GM06990 (cell line): ENCODE results near the gene COL10A1.

Experiments used
- DNase-seq: peaks from one replicate; pipeline ENCODE4 v3.0.0-alpha.2; 2011; ENCODE audit not compliant: insufficient read length; ENCODE audit errors: extremely low read depth
- H3K27me3 ChIP-seq: replicated peaks from 2 replicates; pipeline ENCODE4 v1.6.0; 2011; ENCODE audit warnings: low read length; ENCODE audit not compliant: control insufficient read depth, insufficient read depth
- H3K36me3 ChIP-seq: 2 replicates; pipeline ENCODE4 v1.5.1; 2011; ENCODE audit warnings: low read length; ENCODE audit not compliant: control insufficient read depth, insufficient read depth
- H3K4me3 ChIP-seq: replicated peaks from 2 replicates; pipeline ENCODE4 v1.5.1; 2011; ENCODE audit warnings: low read depth, mild to moderate bottlenecking, control low read depth, low read length
- CTCF ChIP-seq: IDR thresholded peaks from 2 replicates; pipeline ENCODE4 v1.5.1; 2011; ENCODE audit warnings: low read length, control low read depth, mild to moderate bottlenecking, inconsistent platforms; ENCODE audit not compliant: insufficient read depth, poor library complexity, severe bottlenecking

The COL10A1 gene

GRCh38 chr6:116126032-116126431, at the start of gene COL10A1:
Gene COL10A1, minus strand, starts transcription at chr6:116126132. Its CDS starts 640 bp downstream, at chr6:116125492.
- H3K27me3 ChIP-seq, result no peaks in the 10 kb centered on the region
- TF ChIP-seq CTCF, result no peak
- no peak within 1 kb of the TSS for H3K4me3 ChIP-seq
- DNase-seq, result no peak
- H3K36me3 ChIP-seq, result peaks cover 5% of the 10 kb centered on the region

- H3K36me3 ChIP-seq, result no peaks in the 10 kb centered on the region
- no peak for DNase-seq
- no peaks in the 10 kb centered on the region for H3K27me3 ChIP-seq
- TF ChIP-seq CTCF, result no peak
- no peak overlapping the region for H3K4me3 ChIP-seq
Observed at GRCh38 chr6:116175344-116175743, 49.4 kb upstream of the COL10A1 start.

- DNase-seq, result no peak
- H3K4me3 ChIP-seq, result no peak overlapping the region
- no peaks in the 10 kb centered on the region for H3K36me3 ChIP-seq
- no peaks in the 10 kb centered on the region for H3K27me3 ChIP-seq
- TF ChIP-seq CTCF, result no peak
Observed at GRCh38 chr6:116173928-116174327, 48.0 kb upstream of the COL10A1 start.

GRCh38 chr6:116170358-116171057, 44.6 kb upstream of the COL10A1 start:
- TF ChIP-seq CTCF, result no peak
- no peak overlapping the region for H3K4me3 ChIP-seq

GRCh38 chr6:116169880-116170279, 43.9 kb upstream of the COL10A1 start:
- Histone ChIP-seq H3K4me3 (no peak overlapping the region), H3K36me3 (no peaks in the 10 kb centered on the region), H3K27me3 (no peaks in the 10 kb centered on the region)
- no peak for DNase-seq
- TF ChIP-seq CTCF, result no peak

More at GRCh38 chr6:116170358-116171057, 44.6 kb upstream of the COL10A1 start:
- Histone ChIP-seq H3K27me3 (no peaks in the 10 kb centered on the region), H3K36me3 (no peaks in the 10 kb centered on the region)
- DNase-seq, result no peak
